Naive thymus-derived CD4-positive, alpha-beta T cell (primary cell): ENCODE data around the gene SIRPG. TPM values are rescaled to one million over a fixed set of nuclear protein-coding genes. Genes with fewer than 3 reads are reported as not detected.
"Not testable (repeated sequence)": the region's sequence is repeated elsewhere in the genome, so short reads cannot be mapped to it uniquely, and the experiment has no call there.

Experiments used
- ATAC-seq: fragments of 150-1000 bp; cut with Tn5 transposase; 2 replicates; pipeline ENCODE4 v1.10.0; 2021; ENCODE audit warnings: mild to moderate bottlenecking, moderate library complexity
- CTCF ChIA-PET: fragments of 350-600 bp; sonication (Branson Sonifier 250); formaldehyde crosslinking; loops from one replicate; lab custom pipeline; 2021; ENCODE audit warnings: antibody characterized with exemption; lab: Charles Lee
- POLR2A ChIA-PET: fragments of 350-600 bp; sonication (Branson Sonifier 250); formaldehyde crosslinking; loops from one replicate; lab custom pipeline; 2021; ENCODE audit warnings: antibody characterized with exemption, inconsistent platforms; lab: Charles Lee
- DNase-seq, 9 donors: peaks; one replicate each; pipeline versions ENCODE4 v3.0.0 to v3.0.0-alpha.2; 2020 to 2022; ENCODE audit warnings: mixed read lengths in 1 of 9
- H3K27ac ChIP-seq: one replicate; pipeline ENCODE4 v1.7.0; 2013; ENCODE audit warnings: mild to moderate bottlenecking, low read depth, low read length, moderate library complexity
- H3K27me3 ChIP-seq, 2 donors: one replicate each; pipeline ENCODE4 v1.7.0; 2013; ENCODE audit warnings: low read length in 2 of 2, mild to moderate bottlenecking in 2 of 2, moderate library complexity in 2 of 2; ENCODE audit not compliant: control insufficient read depth in 2 of 2, insufficient read depth in 2 of 2
- H3K36me3 ChIP-seq, 3 experiments: 1 replicate in 2 of 3; 2 replicates in 1 of 3; pipeline ENCODE4 v1.7.0; 2013; ENCODE audit warnings: low read length in 3 of 3, mild to moderate bottlenecking in 3 of 3, moderate library complexity in 1 of 3; ENCODE audit not compliant: insufficient read depth in 3 of 3, control insufficient read depth in 2 of 3
- H3K4me1 ChIP-seq, 2 donors: one replicate each; pipeline ENCODE4 v1.7.0; 2013; ENCODE audit warnings: low read length in 2 of 2, mild to moderate bottlenecking in 2 of 2, moderate library complexity in 1 of 2; ENCODE audit not compliant: control insufficient read depth in 2 of 2, insufficient read depth in 2 of 2
- H3K4me3 ChIP-seq: 2 replicates; pipeline ENCODE4 v1.7.0; 2013; ENCODE audit warnings: mild to moderate bottlenecking, low read length
- H3K9me3 ChIP-seq, 3 experiments: 1 replicate in 2 of 3; 2 replicates in 1 of 3; pipeline ENCODE4 v1.7.0; 2013; ENCODE audit warnings: low read length in 3 of 3; ENCODE audit not compliant: control insufficient read depth in 2 of 3
- H3K27ac Mint-ChIP-seq, 9 donors: one replicate each; pipeline ENCODE4 v1.8.0; 2020 to 2022; ENCODE audit warnings: mixed read lengths in 9 of 9, mild to moderate bottlenecking in 8 of 9, moderate library complexity in 5 of 9, inconsistent platforms in 2 of 9
- H3K27me3 Mint-ChIP-seq, 5 donors: one replicate each; pipeline ENCODE4 v1.8.0; 2021 to 2022; ENCODE audit warnings: mixed read lengths in 5 of 5, mild to moderate bottlenecking in 1 of 5
- H3K36me3 Mint-ChIP-seq, 5 donors: one replicate each; pipeline ENCODE4 v1.8.0; 2020 to 2022; ENCODE audit warnings: mixed read lengths in 5 of 5, mild to moderate bottlenecking in 3 of 5, inconsistent platforms in 1 of 5
- H3K4me1 Mint-ChIP-seq, 7 donors: one replicate each; pipeline ENCODE4 v1.8.0; 2020 to 2022; ENCODE audit warnings: mixed read lengths in 7 of 7, mild to moderate bottlenecking in 3 of 7, inconsistent platforms in 1 of 7
- H3K4me3 Mint-ChIP-seq, 10 donors: one replicate each; pipeline ENCODE4 v1.8.0; 2020 to 2022; ENCODE audit warnings: mild to moderate bottlenecking in 10 of 10, mixed read lengths in 10 of 10, moderate library complexity in 6 of 10, inconsistent platforms in 2 of 10
- H3K9me3 Mint-ChIP-seq, 11 donors: one replicate each; pipeline ENCODE4 v1.8.0; 2020 to 2022; ENCODE audit warnings: mixed read lengths in 11 of 11, mild to moderate bottlenecking in 4 of 11, inconsistent platforms in 1 of 11, moderate library complexity in 1 of 11
- intact Hi-C, 2 donors: fragments of 100-400 bp; cut with micrococcal nuclease; formaldehyde crosslinking; loops; one replicate each; pipeline ENCODE4 v1.15.1; 2023
- polyA plus RNA-seq, 2 donors: library from polyadenylated mRNA; unstranded; fragments of 300-500 nt; fragmentation: Illumina TruSeq; gene quantifications; one replicate each; pipeline ENCODE4 v1.2.3, GENCODE V29; 2021
- total RNA-seq, 6 experiments: library from RNA in 5 of 6; stranded (reverse) in 5 of 6; gene quantifications; 1 replicate in 5 of 6; 2 replicates in 1 of 6; pipeline ENCODE4 v1.2.3 and lab custom pipeline; 2021 to 2026

The SIRPG gene
- total and polyA plus RNA-seq, 7 experiments from 2014 or later = 25.6 to 198 (median 51.4) TPM

DNA sequence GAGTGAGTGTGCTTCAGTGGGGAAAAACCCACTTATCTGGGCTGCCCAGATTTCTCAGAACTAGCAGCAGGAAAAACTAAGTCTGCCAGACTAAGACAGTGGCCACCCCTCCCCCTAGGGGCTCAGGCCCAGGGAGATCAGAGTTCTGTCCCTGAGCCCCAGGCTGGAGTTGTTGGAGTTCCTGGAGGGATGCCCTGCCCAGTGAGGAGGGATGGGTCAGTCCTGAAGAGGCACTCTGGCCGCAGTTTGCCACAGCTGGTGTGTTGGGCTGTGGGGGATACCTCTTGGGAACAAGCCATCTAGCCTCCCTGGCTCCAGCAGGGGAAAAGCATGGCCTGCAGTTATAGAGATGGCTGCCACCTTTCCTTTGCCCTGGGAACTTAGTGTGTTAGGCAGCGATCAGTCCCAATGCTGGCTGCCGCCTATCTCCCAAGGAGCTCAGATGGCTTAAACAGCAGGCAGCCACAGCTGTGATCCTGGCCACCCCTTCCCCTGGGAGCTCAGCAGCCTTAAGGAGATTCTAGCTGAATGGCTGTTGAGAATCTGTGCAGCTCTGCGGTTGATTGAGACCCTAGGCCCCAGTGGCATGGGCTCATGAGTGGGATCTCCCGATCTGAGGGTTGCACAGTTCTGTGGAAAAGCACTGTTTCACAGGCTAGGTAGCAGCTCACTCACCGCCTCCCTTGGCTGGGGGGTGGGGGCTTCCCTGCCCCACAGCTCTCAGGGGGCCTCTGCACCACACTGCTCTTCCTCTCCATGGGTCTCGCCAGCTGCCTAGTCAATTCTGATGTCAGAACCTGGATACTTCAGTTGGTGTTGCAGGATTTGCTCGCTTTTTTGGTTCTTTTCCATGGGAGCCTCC, 13.2 kb downstream of the SIRPG start:
- Mint-ChIP-seq H3K27ac (peak overlapping the region in 4 of 9 donors; percentile 30 to 86 (median 54)), H3K4me3 (peak overlapping the region in 1 of 10 donors; percentile 12), H3K36me3 (peaks cover 0 to 58% (median 33%) of the 10 kb centered on the region in 5 donors), H3K27me3 (no peaks in the 10 kb centered on the region), H3K4me1 (peaks cover 8 to 51% (median 40%) of the 10 kb centered on the region in 7 donors), H3K9me3 (peaks cover 0 to 11% (median 2%) of the 10 kb centered on the region in 11 donors)
- ChIA-PET CTCF (interaction anchor here (1.2 kb wide), 1 partner anchor 141 kb away, joined by 3 read pairs; no protein-coding TSS in a partner anchor), POLR2A (interaction anchor here (1.7 kb wide), 1 partner anchor 12 kb away, joined by 7 read pairs; the partner anchor contains the start of gene SIRPG)
- ATAC-seq = no peak
- no peak for DNase-seq
- intact Hi-C loops = no loop called here
- Histone ChIP-seq H3K36me3 (peaks cover 4 to 49% (median 16%) of the 10 kb centered on the region in 3 experiments), H3K27me3 (no peaks in the 10 kb centered on the region), H3K9me3 (no peaks in the 10 kb centered on the region), H3K27ac (no peak overlapping the region), H3K4me1 (peaks cover 12 to 42% of the 10 kb centered on the region in 2 donors), H3K4me3 (no peak overlapping the region)

GRCh38 chr20:1638643-1639042, 18.9 kb downstream of the SIRPG start:
- H3K4me3 ChIP-seq, H3K27me3 Mint-ChIP-seq, ATAC-seq, H3K27ac ChIP-seq, H3K9me3 ChIP-seq, H3K27me3 ChIP-seq, H3K4me3 Mint-ChIP-seq, DNase-seq, intact Hi-C loops: not testable (repeated sequence)
- H3K9me3 Mint-ChIP-seq = peaks cover 0 to 14% (median 2%) of the 10 kb centered on the region in 11 donors
- peaks cover 0 to 13% of the 10 kb centered on the region in 2 donors for H3K4me1 ChIP-seq
- peak overlapping the region in 2 of 9 donors; percentile 76 to 80 for H3K27ac Mint-ChIP-seq
- CTCF ChIA-PET = interaction anchor here (1.2 kb wide), 1 partner anchor 12 kb away, joined by 3 read pairs; no protein-coding TSS in a partner anchor
- POLR2A ChIA-PET = interaction anchor here (0.6 to 1.8 kb wide), 3 partner anchors 12 to 36 kb away, joined by 3 to 5 read pairs (median 3); no protein-coding TSS in a partner anchor
- H3K36me3 ChIP-seq = peaks cover 0 to 36% (median 12%) of the 10 kb centered on the region in 3 experiments
- H3K4me1 Mint-ChIP-seq = peaks cover 7 to 40% (median 28%) of the 10 kb centered on the region in 7 donors
- H3K36me3 Mint-ChIP-seq = peaks cover 4 to 50% (median 41%) of the 10 kb centered on the region in 5 donors

GRCh38 chr20:1637755-1638154, 19.8 kb downstream of the SIRPG start:
- POLR2A ChIA-PET = interaction anchor here (0.5 to 1.8 kb wide), 2 partner anchors 11 to 13 kb away, joined by 3 to 5 read pairs; no protein-coding TSS in a partner anchor

DNA sequence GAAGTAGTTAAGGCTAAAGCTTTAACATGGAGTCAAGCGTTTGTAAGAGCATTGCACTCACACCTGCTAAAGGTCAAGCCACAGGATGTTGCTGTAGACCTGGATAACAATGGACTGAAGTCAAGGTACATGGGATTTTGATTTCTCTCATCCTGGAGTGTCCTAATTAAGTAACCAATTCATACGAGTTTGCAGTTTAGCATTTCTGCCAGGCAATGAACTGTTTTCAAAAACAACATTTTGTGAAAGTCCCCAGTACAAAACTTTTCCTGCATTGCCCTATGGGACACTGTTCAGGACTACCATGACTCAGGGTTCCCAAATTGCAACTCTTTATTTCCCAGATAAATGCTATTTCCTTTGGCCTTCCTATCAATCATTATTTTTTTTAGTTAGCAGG, 20.4 kb downstream of the SIRPG start:
- Mint-ChIP-seq H3K9me3 (peaks cover 0 to 14% (median 2%) of the 10 kb centered on the region in 11 donors), H3K27me3 (no peaks in the 10 kb centered on the region), H3K4me1 (peaks cover 17 to 54% (median 40%) of the 10 kb centered on the region in 7 donors), H3K4me3 (no peak overlapping the region), H3K36me3 (peaks cover 9 to 60% (median 49%) of the 10 kb centered on the region in 5 donors), H3K27ac (peak overlapping the region in 5 of 9 donors; percentile 12 to 80 (median 75))
- Histone ChIP-seq H3K4me1 (peaks cover 10 to 26% of the 10 kb centered on the region in 2 donors), H3K4me3 (no peak overlapping the region), H3K27ac (no peak overlapping the region), H3K9me3 (no peaks in the 10 kb centered on the region), H3K36me3 (peaks cover 0 to 29% (median 7%) of the 10 kb centered on the region in 3 experiments), H3K27me3 (no peaks in the 10 kb centered on the region)
- no peak for DNase-seq
- intact Hi-C loops = no loop called here
- ChIA-PET POLR2A (interaction anchor here (0.8 kb wide), 1 partner anchor 10 kb away, joined by 5 read pairs; no protein-coding TSS in a partner anchor), CTCF (no interaction called here)
- no peak for ATAC-seq

More at GRCh38 chr20:1637755-1638154, 19.8 kb downstream of the SIRPG start:
- intact Hi-C loops = no loop called here
- peaks cover 0 to 29% (median 7%) of the 10 kb centered on the region in 3 experiments for H3K36me3 ChIP-seq
- H3K27me3 ChIP-seq = no peaks in the 10 kb centered on the region
- H3K4me1 ChIP-seq = peaks cover 4 to 21% of the 10 kb centered on the region in 2 donors
- Mint-ChIP-seq H3K4me1 (peaks cover 12 to 49% (median 35%) of the 10 kb centered on the region in 7 donors), H3K36me3 (peaks cover 5 to 55% (median 44%) of the 10 kb centered on the region in 5 donors), H3K4me3 (no peak overlapping the region), H3K9me3 (peaks cover 0 to 14% (median 2%) of the 10 kb centered on the region in 11 donors), H3K27me3 (no peaks in the 10 kb centered on the region), H3K27ac (peak overlapping the region in 6 of 9 donors; percentile 24 to 84 (median 74))
- no peak overlapping the region for H3K27ac ChIP-seq
- DNase-seq (no peak), ATAC-seq (no peak)
- CTCF ChIA-PET = interaction anchor here (1.2 kb wide), 1 partner anchor 13 kb away, joined by 3 read pairs; no protein-coding TSS in a partner anchor
- H3K4me3 ChIP-seq = no peak overlapping the region
- no peaks in the 10 kb centered on the region for H3K9me3 ChIP-seq

DNA sequence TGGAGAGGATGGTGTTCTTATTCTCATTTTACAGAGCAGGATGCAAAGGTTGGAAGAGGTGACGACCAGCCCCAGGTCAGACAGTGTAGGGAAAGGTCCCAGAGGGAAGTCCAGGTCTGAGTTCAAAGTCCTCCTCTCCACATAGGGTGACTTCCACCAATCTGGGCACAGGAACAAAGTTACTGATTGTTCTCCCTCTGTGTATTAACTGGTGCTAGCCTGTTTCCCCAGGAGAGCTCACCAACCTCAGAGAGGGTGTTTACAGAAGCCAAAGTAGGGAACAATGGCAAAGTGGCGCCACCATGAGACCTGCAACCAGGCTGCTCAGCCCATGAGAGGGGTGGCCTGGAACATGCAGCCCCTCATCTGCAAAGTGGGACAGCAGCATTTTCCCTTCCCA, 21.0 kb downstream of the SIRPG start:
- H3K27ac ChIP-seq = no peak overlapping the region
- H3K9me3 Mint-ChIP-seq = peaks cover 0 to 14% (median 2%) of the 10 kb centered on the region in 11 donors
- H3K36me3 ChIP-seq = peaks cover 0 to 29% (median 10%) of the 10 kb centered on the region in 3 experiments
- peaks cover 24 to 60% (median 46%) of the 10 kb centered on the region in 7 donors for H3K4me1 Mint-ChIP-seq
- CTCF ChIA-PET = no interaction called here
- no peaks in the 10 kb centered on the region for H3K9me3 ChIP-seq
- POLR2A ChIA-PET = interaction anchor here (0.8 kb wide), 1 partner anchor 10 kb away, joined by 5 read pairs; no protein-coding TSS in a partner anchor
- DNase-seq (no peak), ATAC-seq (no peak)
- H3K4me3 Mint-ChIP-seq = no peak overlapping the region
- intact Hi-C loops = no loop called here
- no peaks in the 10 kb centered on the region for H3K27me3 Mint-ChIP-seq
- H3K27me3 ChIP-seq = no peaks in the 10 kb centered on the region
- H3K4me1 ChIP-seq = peaks cover 14 to 32% of the 10 kb centered on the region in 2 donors
- no peak overlapping the region for H3K4me3 ChIP-seq
- H3K27ac Mint-ChIP-seq = peak overlapping the region in 5 of 9 donors; percentile 12 to 80 (median 75)
- H3K36me3 Mint-ChIP-seq = peaks cover 9 to 61% (median 49%) of the 10 kb centered on the region in 5 donors

DNA sequence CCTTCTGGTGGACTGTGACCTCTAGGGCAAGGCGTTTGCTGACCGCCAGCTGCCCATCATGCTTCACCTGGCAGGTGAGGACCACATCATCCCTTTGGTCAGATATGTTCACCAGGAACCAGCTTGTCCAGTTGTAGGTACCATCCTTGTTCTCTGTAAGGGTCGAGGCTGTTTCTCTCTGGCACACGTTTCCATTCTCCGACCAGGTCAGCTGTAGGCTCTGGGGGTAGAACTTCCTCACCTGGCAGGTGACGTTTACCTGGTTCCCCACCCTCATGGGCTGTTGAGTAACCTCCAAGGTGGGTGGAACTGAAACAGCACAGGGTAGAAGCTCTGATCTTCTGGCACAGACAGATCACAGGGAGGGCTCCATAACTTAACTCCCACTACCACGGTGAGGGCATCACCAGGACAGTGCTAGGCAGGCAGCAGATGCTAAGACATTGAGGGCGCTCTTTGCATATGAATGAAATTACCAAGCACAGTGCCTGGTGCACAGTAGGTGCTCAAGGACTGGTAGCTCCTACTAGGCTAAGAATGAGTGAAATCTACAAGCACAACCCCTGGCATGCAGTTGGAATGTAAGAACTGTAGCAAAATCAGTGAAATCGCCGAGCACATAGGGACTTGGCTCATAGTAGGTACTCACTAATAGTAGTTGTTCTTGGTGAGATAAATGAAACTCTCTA, 22.1 kb downstream of the SIRPG start:
- CTCF ChIA-PET = interaction anchor here (0.7 to 0.9 kb wide), 2 partner anchors 8 to 20 kb away, joined by 3 read pairs; no protein-coding TSS in a partner anchor
- POLR2A ChIA-PET = no interaction called here
- Histone ChIP-seq H3K4me3 (no peak overlapping the region), H3K27me3 (no peaks in the 10 kb centered on the region), H3K27ac (no peak overlapping the region), H3K36me3 (peaks cover 0 to 34% (median 13%) of the 10 kb centered on the region in 3 experiments), H3K4me1 (peaks cover 14 to 29% of the 10 kb centered on the region in 2 donors), H3K9me3 (no peaks in the 10 kb centered on the region)
- ATAC-seq (no peak), DNase-seq (no peak)
- H3K27ac Mint-ChIP-seq = peak overlapping the region in 5 of 9 donors; percentile 39 to 72 (median 52)
- peaks cover 0 to 11% (median 1%) of the 10 kb centered on the region in 11 donors for H3K9me3 Mint-ChIP-seq
- H3K4me3 Mint-ChIP-seq = no peak overlapping the region
- H3K36me3 Mint-ChIP-seq = peaks cover 9 to 67% (median 51%) of the 10 kb centered on the region in 5 donors
- no peaks in the 10 kb centered on the region for H3K27me3 Mint-ChIP-seq
- intact Hi-C loops = no loop called here
- H3K4me1 Mint-ChIP-seq = peaks cover 28 to 67% (median 53%) of the 10 kb centered on the region in 7 donors
